Measurements from ENCODE around the gene NHERF1. TPM values are rescaled to one million over a fixed set of nuclear protein-coding genes. Genes with fewer than 3 reads are reported as not detected.

NHERF1 gene
- total RNA-seq, 1 donor: 22.1 TPM

DNA sequence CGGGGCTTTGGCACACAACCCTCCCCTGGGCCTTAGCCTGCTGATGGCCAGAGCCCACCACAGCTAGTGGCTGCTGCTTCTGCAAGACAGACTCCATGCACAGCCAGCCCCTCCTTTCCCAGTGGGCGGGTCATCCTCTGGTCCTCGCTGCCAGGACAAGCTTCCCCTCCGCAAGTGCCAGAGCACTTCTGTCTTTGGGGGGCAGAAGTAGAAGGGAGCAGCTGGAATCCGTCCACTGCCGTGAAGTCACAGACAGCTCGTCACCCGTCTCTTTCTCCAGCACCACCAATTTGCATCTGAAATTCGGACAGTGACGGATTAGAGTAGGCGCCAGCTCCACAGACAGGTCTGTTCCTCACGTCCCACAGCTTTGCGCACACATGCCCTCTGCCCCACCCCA, 59.0 kb downstream of the NHERF1 start:
- no peak overlapping the region for H3K4me3 ChIP-seq (ENCODE audit: insufficient read depth, low read length)
- no peak overlapping the region for H3K4me2 ChIP-seq (ENCODE audit: insufficient read depth, low read length)
- no peak for DNase-seq (ENCODE audit: insufficient read length, low spot score, missing footprints)
- no peaks in the 10 kb centered on the region for H3K4me1 ChIP-seq (ENCODE audit: insufficient read depth, low read length)
- H3K9me3 ChIP-seq (ENCODE audit: low read depth, low read length): no peaks in the 10 kb centered on the region
- no peak overlapping the region for H3K27ac ChIP-seq (ENCODE audit: low read depth, low read length)
- H3K27me3 ChIP-seq (ENCODE audit: insufficient read depth, low read length): no peaks in the 10 kb centered on the region
- H4K20me1 ChIP-seq (ENCODE audit: insufficient read depth, low read length): peaks cover 6% of the 10 kb centered on the region
- H2AFZ ChIP-seq (ENCODE audit: low read length): no peak overlapping the region
- peaks cover 12% of the 10 kb centered on the region for H3K36me3 ChIP-seq (ENCODE audit: insufficient read depth, low read length)
- TF ChIP-seq, protein P1, sequence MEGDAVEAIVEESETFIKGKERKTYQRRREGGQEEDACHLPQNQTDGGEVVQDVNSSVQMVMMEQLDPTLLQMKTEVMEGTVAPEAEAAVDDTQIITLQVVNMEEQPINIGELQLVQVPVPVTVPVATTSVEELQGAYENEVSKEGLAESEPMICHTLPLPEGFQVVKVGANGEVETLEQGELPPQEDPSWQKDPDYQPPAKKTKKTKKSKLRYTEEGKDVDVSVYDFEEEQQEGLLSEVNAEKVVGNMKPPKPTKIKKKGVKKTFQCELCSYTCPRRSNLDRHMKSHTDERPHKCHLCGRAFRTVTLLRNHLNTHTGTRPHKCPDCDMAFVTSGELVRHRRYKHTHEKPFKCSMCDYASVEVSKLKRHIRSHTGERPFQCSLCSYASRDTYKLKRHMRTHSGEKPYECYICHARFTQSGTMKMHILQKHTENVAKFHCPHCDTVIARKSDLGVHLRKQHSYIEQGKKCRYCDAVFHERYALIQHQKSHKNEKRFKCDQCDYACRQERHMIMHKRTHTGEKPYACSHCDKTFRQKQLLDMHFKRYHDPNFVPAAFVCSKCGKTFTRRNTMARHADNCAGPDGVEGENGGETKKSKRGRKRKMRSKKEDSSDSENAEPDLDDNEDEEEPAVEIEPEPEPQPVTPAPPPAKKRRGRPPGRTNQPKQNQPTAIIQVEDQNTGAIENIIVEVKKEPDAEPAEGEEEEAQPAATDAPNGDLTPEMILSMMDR (IDR thresholded peaks at IDR 0.05; ENCODE audit: extremely low read depth, low read depth, low read length): no peak
- H3K79me2 ChIP-seq (ENCODE audit: insufficient read depth, low read length): no peaks in the 10 kb centered on the region

DNA sequence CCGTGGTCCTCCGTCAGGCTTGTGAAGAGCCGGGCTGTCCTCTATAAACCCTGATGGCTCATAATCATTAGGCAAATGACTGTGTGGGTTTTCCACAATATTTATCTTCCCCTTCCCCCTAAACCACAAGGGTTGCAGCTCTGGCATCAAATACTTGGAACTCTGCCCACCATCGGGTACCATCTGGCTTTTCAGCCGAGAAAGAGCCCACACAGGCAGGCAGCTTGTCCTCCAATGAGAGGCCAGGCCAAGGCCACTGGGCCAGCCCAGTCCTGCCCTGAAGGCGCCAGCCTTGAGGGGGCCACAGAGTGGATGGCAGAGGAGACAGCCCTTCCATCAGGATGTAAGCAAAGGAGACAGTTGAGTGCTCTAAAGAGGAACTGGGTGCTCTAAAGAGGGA, 59.5 kb downstream of the NHERF1 start:
- Histone ChIP-seq H3K4me3 (ENCODE audit: insufficient read depth, low read length) (no peak overlapping the region), H3K79me2 (ENCODE audit: insufficient read depth, low read length) (no peaks in the 10 kb centered on the region), H3K9me3 (ENCODE audit: low read depth, low read length) (no peaks in the 10 kb centered on the region), H3K4me1 (ENCODE audit: insufficient read depth, low read length) (no peaks in the 10 kb centered on the region), H3K36me3 (ENCODE audit: insufficient read depth, low read length) (peaks cover 7% of the 10 kb centered on the region), H2AFZ (ENCODE audit: low read length) (no peak overlapping the region), H4K20me1 (ENCODE audit: insufficient read depth, low read length) (peaks cover 6% of the 10 kb centered on the region), H3K4me2 (ENCODE audit: insufficient read depth, low read length) (no peak overlapping the region), H3K27ac (ENCODE audit: low read depth, low read length) (no peak overlapping the region), H3K27me3 (ENCODE audit: insufficient read depth, low read length) (no peaks in the 10 kb centered on the region)
- TF ChIP-seq, protein P1 (IDR thresholded peaks at IDR 0.05; ENCODE audit: extremely low read depth, low read depth, low read length): no peak
- no peak for DNase-seq (ENCODE audit: insufficient read length, low spot score, missing footprints)

DNA sequence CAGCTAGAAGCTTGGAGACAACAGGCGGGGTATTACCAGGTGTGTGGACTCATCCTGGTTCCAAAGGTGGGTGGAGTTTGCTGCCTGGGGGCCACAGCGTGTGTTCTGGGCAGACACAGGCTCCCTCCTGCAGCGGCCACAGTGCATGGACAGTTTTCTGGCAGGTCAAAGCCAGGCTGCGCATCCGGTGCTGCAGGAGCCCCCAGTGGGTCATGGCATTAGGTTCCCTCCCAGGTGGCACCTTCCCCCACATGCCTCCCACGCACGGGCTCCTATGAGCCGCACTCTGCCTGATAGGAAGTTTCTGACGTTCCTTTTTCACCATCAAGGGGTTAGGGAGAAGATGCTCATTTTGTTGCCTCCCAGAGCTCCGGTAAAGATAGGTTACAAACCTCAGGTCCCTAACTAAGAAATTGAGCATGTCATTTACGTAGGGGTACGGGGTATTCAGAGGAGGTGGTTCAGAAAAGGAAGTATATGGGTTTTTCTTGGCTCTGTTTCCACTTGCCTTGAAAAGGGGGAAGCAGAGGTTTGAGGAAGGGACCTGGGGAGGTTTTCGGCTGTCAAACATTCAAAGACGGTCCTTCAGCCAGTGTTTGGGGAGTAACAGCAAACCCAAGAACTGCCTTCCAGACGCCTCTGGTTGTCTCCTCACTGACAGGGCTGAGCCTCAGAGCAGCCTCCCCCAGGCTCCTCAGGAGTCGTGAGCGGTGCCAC, 60.4 kb downstream of the NHERF1 start:
- Histone ChIP-seq H2AFZ (ENCODE audit: low read length) (no peak overlapping the region), H4K20me1 (ENCODE audit: insufficient read depth, low read length) (peaks cover 6% of the 10 kb centered on the region), H3K36me3 (ENCODE audit: insufficient read depth, low read length) (no peaks in the 10 kb centered on the region), H3K9me3 (ENCODE audit: low read depth, low read length) (no peaks in the 10 kb centered on the region), H3K27ac (ENCODE audit: low read depth, low read length) (no peak overlapping the region), H3K79me2 (ENCODE audit: insufficient read depth, low read length) (no peaks in the 10 kb centered on the region), H3K4me3 (ENCODE audit: insufficient read depth, low read length) (no peak overlapping the region), H3K4me1 (ENCODE audit: insufficient read depth, low read length) (no peaks in the 10 kb centered on the region), H3K4me2 (ENCODE audit: insufficient read depth, low read length) (no peak overlapping the region), H3K27me3 (ENCODE audit: insufficient read depth, low read length) (no peaks in the 10 kb centered on the region)
- DNase-seq (ENCODE audit: insufficient read length, low spot score, missing footprints): no peak
- TF ChIP-seq, protein P1 (IDR thresholded peaks at IDR 0.05; ENCODE audit: extremely low read depth, low read depth, low read length): no peak

DNA sequence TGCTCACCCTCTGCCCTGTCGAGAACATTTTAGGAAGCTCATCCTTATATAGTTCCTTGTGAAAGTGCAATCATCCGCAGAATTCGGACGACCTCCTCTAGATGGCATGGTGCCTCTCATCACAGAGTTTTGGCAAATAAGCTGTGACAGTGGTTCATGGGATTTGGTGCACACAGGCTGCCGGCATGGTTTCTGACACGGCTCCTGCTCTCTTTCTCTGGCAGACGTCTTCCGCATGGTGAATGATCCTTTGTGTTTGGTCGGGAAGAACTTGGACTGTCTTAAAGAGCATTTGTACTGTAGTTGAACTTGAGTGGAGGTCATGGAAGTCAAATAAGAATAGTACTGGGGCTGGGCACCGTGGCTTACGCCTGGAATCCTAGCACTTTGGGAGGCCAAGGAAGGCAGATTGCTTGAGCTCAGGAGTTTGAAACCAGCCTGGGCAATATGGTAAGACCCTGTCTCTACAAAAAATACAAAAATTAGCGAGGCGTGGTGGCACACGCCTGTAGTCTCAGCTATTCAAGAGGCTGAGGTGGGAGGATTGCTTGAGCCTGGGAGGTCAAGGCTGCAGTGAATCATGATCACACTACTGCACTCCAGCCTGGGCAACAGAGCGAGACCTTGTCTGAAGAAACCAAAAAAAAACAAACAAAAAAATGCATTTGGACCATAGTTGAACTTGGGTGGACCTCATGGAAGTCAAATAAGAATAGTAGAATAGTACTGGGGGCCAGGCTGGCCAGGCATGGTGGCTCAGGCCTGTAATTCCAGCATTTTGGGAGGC, 62.5 kb downstream of the NHERF1 start:
- no peak for DNase-seq (ENCODE audit: insufficient read length, low spot score, missing footprints)

More for the DNA sequence above, 62.5 kb downstream of the NHERF1 start:
- Histone ChIP-seq H4K20me1 (ENCODE audit: insufficient read depth, low read length) (peaks cover 7% of the 10 kb centered on the region), H3K79me2 (ENCODE audit: insufficient read depth, low read length) (no peaks in the 10 kb centered on the region), H3K4me1 (ENCODE audit: insufficient read depth, low read length) (no peaks in the 10 kb centered on the region), H2AFZ (ENCODE audit: low read length) (no peak overlapping the region), H3K4me3 (ENCODE audit: insufficient read depth, low read length) (no peak overlapping the region), H3K36me3 (ENCODE audit: insufficient read depth, low read length) (no peaks in the 10 kb centered on the region), H3K4me2 (ENCODE audit: insufficient read depth, low read length) (no peak overlapping the region), H3K27me3 (ENCODE audit: insufficient read depth, low read length) (no peaks in the 10 kb centered on the region), H3K27ac (ENCODE audit: low read depth, low read length) (no peak overlapping the region), H3K9me3 (ENCODE audit: low read depth, low read length) (no peaks in the 10 kb centered on the region)
- TF ChIP-seq, protein P1 (IDR thresholded peaks at IDR 0.05; ENCODE audit: extremely low read depth, low read depth, low read length): no peak
